DOHH2 (cell line): Measurements from ENCODE around the gene CYB5D1.

Experiments
- H3F3A ChIP-seq: fragments of 200-600 bp; sonication (generic), shearing (Covaris generic); 2 replicates; pipeline ENCODE4 v1.6.0; 2016; ENCODE audit warnings: antibody characterized with exemption, mild to moderate bottlenecking; ENCODE audit not compliant: control insufficient read depth, insufficient read depth
- H3K27ac ChIP-seq: fragments of 200-600 bp; sonication (generic); 2 replicates; pipeline ENCODE4 v1.5.1; 2014; ENCODE audit warnings: low read depth, mild to moderate bottlenecking, low read length, moderate library complexity
- H3K27me3 ChIP-seq: fragments of 200-600 bp; sonication (generic); 2 replicates; pipeline ENCODE4 v1.6.1; 2014; ENCODE audit warnings: mild to moderate bottlenecking, low read length, mixed read lengths; ENCODE audit not compliant: control insufficient read depth
- H3K36me3 ChIP-seq: fragments of 200-600 bp; sonication (generic); 2 replicates; pipeline ENCODE4 v1.6.1; 2014; ENCODE audit warnings: mild to moderate bottlenecking, low read length, moderate library complexity, mixed read lengths; ENCODE audit not compliant: control insufficient read depth
- H3K4me1 ChIP-seq: fragments of 200-600 bp; sonication (generic); 2 replicates; pipeline ENCODE4 v1.6.1; 2014; ENCODE audit warnings: mild to moderate bottlenecking, low read length, mixed read lengths; ENCODE audit not compliant: control insufficient read depth
- H3K4me2 ChIP-seq: fragments of 200-600 bp; sonication (generic); 2 replicates; pipeline ENCODE4 v1.6.0; 2014; ENCODE audit warnings: mild to moderate bottlenecking, low read length, moderate library complexity
- H3K4me3 ChIP-seq: fragments of 200-600 bp; sonication (generic); 2 replicates; pipeline ENCODE4 v1.5.1; 2014; ENCODE audit warnings: mild to moderate bottlenecking, low read length, mixed read lengths
- H3K79me2 ChIP-seq: fragments of 200-600 bp; sonication (generic); 2 replicates; pipeline ENCODE4 v1.6.1; 2014; ENCODE audit warnings: mild to moderate bottlenecking, low read length, mixed read lengths; ENCODE audit not compliant: control insufficient read depth
- H3K9me2 ChIP-seq: fragments of 200-600 bp; sonication (generic); replicated peaks from 2 replicates; pipeline ENCODE4 v1.6.1; 2014; ENCODE audit warnings: mild to moderate bottlenecking, low read length, mixed read lengths; ENCODE audit not compliant: control insufficient read depth
- H3K9me3 ChIP-seq: fragments of 200-600 bp; sonication (generic); 2 replicates; pipeline ENCODE4 v1.6.1; 2014; ENCODE audit warnings: antibody characterized with exemption, low read length, mixed read lengths; ENCODE audit not compliant: control insufficient read depth, insufficient read depth
- H4K20me1 ChIP-seq: fragments of 200-600 bp; sonication (generic); 2 replicates; pipeline ENCODE4 v1.6.0; 2014; ENCODE audit warnings: low read depth, mild to moderate bottlenecking, antibody characterized with exemption, low read length, moderate library complexity; ENCODE audit not compliant: control insufficient read depth, insufficient read depth
- EZH2phosphoT487 ChIP-seq: fragments of 200-600 bp; sonication (generic); IDR thresholded peaks from 2 replicates; pipeline ENCODE4 v1.6.1; 2017; ENCODE audit warnings: borderline replicate concordance, mild to moderate bottlenecking, antibody characterized with exemption, low read length, moderate library complexity, mixed read lengths
- TF ChIP-seq, protein P1 (sequence below): fragments of 200-600 bp; sonication (generic); IDR thresholded peaks from one replicate; pipeline ENCODE4 v1.5.1; 2014; ENCODE audit warnings: antibody characterized with exemption, mild to moderate bottlenecking, low read depth, low read length; ENCODE audit not compliant: poor library complexity, severe bottlenecking

CYB5D1 gene

DNA sequence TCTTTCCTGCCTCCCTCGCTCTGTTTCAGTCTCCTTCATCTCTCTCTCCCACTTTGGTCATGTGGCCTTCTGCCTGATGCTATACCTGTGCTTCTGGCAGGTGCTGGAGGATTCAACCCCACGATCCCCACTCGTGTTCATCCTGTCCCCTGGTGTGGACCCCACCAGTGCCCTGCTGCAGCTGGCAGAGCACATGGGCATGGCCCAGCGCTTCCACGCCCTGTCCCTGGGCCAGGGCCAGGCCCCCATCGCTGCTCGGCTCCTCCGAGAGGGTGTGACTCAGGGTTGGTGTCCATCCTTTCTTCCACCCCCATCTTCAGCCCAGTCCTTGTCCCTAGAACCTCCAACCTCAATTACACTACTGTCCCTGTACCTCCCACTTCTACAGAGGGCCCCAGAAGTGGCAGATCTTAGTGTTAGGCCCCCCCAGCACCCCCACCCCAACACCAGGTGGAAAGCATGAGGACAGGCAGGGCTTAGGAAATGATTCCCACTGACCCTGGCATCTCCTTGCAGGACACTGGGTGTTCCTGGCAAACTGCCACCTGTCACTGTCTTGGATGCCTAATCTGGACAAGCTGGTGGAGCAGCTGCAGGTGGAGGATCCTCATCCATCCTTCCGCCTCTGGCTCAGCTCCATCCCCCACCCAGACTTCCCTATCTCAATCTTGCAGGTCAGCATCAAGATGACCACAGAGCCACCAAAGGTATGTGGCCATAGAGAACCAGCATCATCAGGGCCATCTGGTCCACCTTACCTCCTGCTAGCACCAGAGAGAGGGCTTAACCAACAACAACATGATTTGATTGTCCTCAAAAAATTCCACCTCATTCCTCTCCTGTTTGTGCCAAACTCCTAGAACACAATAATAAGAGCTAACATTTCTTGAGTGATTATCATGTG is 33.5 kb upstream of the CYB5D1 start:
- Histone ChIP-seq H3K9me3 (no peaks in the 10 kb centered on the region), H3K79me2 (no peaks in the 10 kb centered on the region), H3K36me3 (no peaks in the 10 kb centered on the region), H3F3A (0 out of 2 replicates have a peak, but pooled peaks cover 4% of the 10 kb centered on the region), H3K27me3 (peaks cover 13% of the 10 kb centered on the region; the same call in 1 of the 2 replicates), H3K4me2 (no peak overlapping the region), H3K4me1 (peaks cover 10% of the 10 kb centered on the region; the same call in 1 of the 2 replicates), H4K20me1 (no peaks in the 10 kb centered on the region), H3K4me3 (no peak overlapping the region), H3K9me2 (no peaks in the 10 kb centered on the region), H3K27ac (no peak overlapping the region)
- TF ChIP-seq, protein P1, sequence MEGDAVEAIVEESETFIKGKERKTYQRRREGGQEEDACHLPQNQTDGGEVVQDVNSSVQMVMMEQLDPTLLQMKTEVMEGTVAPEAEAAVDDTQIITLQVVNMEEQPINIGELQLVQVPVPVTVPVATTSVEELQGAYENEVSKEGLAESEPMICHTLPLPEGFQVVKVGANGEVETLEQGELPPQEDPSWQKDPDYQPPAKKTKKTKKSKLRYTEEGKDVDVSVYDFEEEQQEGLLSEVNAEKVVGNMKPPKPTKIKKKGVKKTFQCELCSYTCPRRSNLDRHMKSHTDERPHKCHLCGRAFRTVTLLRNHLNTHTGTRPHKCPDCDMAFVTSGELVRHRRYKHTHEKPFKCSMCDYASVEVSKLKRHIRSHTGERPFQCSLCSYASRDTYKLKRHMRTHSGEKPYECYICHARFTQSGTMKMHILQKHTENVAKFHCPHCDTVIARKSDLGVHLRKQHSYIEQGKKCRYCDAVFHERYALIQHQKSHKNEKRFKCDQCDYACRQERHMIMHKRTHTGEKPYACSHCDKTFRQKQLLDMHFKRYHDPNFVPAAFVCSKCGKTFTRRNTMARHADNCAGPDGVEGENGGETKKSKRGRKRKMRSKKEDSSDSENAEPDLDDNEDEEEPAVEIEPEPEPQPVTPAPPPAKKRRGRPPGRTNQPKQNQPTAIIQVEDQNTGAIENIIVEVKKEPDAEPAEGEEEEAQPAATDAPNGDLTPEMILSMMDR, result no peak
- no peak for TF ChIP-seq EZH2phosphoT487

DNA sequence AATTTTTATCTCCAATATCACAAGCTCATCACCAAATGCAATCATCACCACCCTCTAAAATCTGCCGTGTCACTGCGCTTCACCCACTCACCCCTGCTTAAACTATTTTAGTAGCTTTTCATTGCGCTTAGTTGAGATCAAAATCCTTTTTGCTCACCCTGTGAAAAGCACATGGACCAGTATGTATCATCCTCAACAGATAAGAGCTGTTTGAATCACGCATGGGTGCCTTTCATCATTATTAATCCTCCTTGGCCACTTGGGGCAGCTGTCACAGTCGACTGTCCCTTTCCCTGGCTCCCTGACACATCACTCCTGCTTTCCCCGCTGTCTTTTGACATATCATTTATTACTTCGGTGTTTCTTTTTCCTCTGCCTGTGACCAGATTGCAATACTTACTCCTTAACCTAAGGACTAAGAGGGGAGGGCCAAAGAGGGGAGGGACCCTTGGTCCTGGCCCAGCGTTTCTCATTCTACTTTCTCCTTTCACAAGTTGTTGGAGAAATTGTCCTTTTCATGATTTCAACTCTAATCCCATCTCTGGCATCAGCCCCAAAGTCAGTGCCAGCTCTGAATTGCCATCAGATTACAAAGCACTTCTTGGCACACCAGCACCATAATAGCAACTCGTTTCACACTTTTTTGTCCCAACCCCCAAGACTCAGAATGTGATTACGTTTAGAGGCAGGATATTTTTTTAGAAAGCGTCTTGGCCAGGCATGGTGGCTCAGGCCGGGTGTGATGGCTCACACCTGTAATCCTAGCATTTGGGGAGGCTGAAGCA is 32.4 kb upstream of the CYB5D1 start:
- Histone ChIP-seq H3K79me2 (no peaks in the 10 kb centered on the region), H3K4me2 (no peak overlapping the region), H3K27me3 (peaks cover 15% of the 10 kb centered on the region), H3K4me1 (peaks cover 10% of the 10 kb centered on the region; the same call in 1 of the 2 replicates), H3F3A (0 out of 2 replicates have a peak, but pooled peaks cover 4% of the 10 kb centered on the region), H3K36me3 (no peaks in the 10 kb centered on the region), H3K9me3 (no peaks in the 10 kb centered on the region), H4K20me1 (no peaks in the 10 kb centered on the region), H3K9me2 (no peaks in the 10 kb centered on the region), H3K4me3 (no peak overlapping the region), H3K27ac (no peak overlapping the region)
- TF ChIP-seq, protein P1, result no peak
- TF ChIP-seq EZH2phosphoT487, result no peak

DNA sequence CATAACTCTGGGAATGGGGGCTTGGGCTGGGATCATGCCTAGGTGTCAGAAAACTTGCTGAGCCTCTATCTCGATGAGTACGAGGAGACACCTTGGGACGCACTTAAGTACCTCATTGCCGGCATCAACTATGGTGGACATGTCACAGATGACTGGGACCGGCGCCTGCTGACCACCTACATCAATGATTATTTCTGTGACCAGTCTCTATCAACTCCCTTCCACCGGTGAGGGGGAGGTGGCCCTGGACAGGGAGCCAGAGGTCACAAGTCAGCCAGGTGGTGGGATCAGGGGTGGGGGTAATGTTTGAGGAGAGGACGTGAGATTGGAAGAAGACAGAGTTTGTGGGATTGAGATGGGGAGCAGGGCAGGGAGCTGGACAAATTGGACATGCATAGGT is 27.2 kb upstream of the CYB5D1 start:
- no peak overlapping the region for H3K4me2 ChIP-seq
- no peaks in the 10 kb centered on the region for H4K20me1 ChIP-seq
- H3K36me3 ChIP-seq, result no peaks in the 10 kb centered on the region
- TF ChIP-seq, protein P1, result no peak
- no peak for TF ChIP-seq EZH2phosphoT487
- no peaks in the 10 kb centered on the region for H3K9me2 ChIP-seq
- peaks cover 10% of the 10 kb centered on the region for H3K4me1 ChIP-seq
- H3K9me3 ChIP-seq, result no peaks in the 10 kb centered on the region
- H3K27me3 ChIP-seq, result peaks cover 30% of the 10 kb centered on the region
- H3K4me3 ChIP-seq, result no peak overlapping the region
- no peak overlapping the region for H3K27ac ChIP-seq
- no peaks in the 10 kb centered on the region for H3K79me2 ChIP-seq
- 0 out of 2 replicates have a peak, but pooled peaks cover 4% of the 10 kb centered on the region for H3F3A ChIP-seq
